ENCODE data around the gene RND2. TPM values are rescaled to one million over a fixed set of nuclear protein-coding genes. Genes with fewer than 3 reads are reported as not detected.
"Not testable (repeated sequence)": the region's sequence is repeated elsewhere in the genome, so short reads cannot be mapped to it uniquely, and the experiment has no call there.

RND2 gene, protein sequence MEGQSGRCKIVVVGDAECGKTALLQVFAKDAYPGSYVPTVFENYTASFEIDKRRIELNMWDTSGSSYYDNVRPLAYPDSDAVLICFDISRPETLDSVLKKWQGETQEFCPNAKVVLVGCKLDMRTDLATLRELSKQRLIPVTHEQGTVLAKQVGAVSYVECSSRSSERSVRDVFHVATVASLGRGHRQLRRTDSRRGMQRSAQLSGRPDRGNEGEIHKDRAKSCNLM
- 1 to 10 TPM; 1.5 to 4.5 (median 2.5) TPM for total RNA-seq

DNA sequence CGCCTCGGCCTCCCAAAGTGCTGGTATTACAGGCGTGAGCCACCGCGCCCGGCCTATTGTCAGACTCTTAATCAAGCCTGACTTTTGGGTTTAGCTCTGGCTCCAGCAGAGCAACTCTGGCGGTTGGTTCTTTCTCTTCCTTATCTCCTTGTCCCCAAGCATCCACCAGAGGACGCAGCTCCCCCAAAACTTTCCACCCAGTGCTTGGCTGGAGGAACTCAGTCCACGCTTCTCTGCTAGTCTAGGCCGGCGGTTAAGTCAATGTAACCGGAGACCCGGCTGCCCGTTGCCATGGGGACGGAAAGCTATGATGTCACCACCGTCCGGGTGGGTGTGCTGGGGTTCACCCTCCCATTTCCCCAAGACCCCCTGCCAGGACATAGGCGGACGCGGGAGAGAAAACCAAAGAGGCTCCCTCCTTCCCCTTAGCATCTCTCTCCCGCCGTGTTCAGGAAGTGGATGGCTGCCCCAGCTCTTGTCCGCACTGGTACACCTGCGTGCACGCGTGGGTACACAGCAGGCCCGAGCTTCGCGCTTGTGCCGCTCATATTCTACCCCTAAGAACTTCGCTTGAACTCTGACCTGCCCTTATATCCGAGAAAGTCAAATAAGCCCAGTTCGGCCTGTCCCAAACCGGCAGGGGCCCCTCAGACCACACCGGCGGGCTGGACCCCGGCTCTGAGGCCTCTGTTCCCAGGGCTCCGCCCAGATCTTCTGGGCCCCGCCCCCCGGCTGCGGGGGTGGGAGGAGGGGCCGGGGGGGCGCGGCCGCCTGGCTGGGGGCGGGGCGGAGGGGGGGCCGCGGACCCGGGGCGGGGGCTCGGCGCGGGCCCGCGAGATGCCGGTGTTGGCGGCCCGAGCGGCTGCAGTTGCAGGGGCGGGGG is at the start of gene RND2:
Gene RND2 (plus strand): TSS at position 825 of the 883 bp plus-strand sequence. CDS start 117 bp downstream, outside the sequence.
- H3K36me3 ChIP-seq: no peaks in the 10 kb centered on the region
- H3K4me1 ChIP-seq: peaks cover 0 to 48% (median 19%) of the 10 kb centered on the region in 3 donors
- no peaks in the 10 kb centered on the region for H3K9me3 ChIP-seq
- H3K27ac ChIP-seq: peak within 1 kb of the TSS; percentile 25 to 84 (median 81)
- no peaks in the 10 kb centered on the region for H3K27me3 ChIP-seq
- H3K4me3 ChIP-seq: peak within 1 kb of the TSS; percentile 39 to 63
- WGBS, 2 donors (ENCODE audit: low coverage in 1 of 2): 0% methylated on average over 5 to 17 of the region's 61 CpGs
- TF ChIP-seq POLR2A (IDR thresholded peaks at IDR 0.05): peak in 1 of 2 donors; percentile 34
- TF ChIP-seq EP300 (IDR thresholded peaks at IDR 0.05): no peak
- TF ChIP-seq POLR2AphosphoS5 (IDR thresholded peaks at IDR 0.05): peak; percentile 39
- TF ChIP-seq, protein P1, sequence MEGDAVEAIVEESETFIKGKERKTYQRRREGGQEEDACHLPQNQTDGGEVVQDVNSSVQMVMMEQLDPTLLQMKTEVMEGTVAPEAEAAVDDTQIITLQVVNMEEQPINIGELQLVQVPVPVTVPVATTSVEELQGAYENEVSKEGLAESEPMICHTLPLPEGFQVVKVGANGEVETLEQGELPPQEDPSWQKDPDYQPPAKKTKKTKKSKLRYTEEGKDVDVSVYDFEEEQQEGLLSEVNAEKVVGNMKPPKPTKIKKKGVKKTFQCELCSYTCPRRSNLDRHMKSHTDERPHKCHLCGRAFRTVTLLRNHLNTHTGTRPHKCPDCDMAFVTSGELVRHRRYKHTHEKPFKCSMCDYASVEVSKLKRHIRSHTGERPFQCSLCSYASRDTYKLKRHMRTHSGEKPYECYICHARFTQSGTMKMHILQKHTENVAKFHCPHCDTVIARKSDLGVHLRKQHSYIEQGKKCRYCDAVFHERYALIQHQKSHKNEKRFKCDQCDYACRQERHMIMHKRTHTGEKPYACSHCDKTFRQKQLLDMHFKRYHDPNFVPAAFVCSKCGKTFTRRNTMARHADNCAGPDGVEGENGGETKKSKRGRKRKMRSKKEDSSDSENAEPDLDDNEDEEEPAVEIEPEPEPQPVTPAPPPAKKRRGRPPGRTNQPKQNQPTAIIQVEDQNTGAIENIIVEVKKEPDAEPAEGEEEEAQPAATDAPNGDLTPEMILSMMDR (IDR thresholded peaks at IDR 0.05): peak in 3 of 4 experiments; percentile 83 to 88 (median 86)
- ATAC-seq: peak; percentile 76

DNA sequence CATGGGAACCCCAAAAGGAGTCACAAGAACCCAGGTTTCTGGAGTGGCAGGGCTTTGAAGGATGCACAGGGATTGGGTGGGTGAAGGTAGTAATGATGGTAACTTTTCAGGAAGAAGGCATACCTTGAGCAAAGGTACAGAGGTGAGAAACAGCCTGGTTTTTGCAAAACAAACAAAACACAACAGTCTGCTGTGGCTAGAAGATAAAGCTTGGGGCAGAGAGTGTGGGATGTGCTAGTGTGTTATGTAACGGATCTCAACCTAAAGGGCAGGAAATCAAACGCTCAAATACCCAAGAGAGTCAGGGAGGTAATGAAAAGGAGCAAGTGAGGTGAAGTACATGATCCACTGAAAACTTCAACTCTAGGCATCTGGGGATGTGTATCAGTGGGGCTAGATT is 49.8 kb upstream of the RND2 start:
- Histone ChIP-seq H3K27me3 (no peaks in the 10 kb centered on the region), H3K4me1 (peaks cover 0 to 14% (median 3%) of the 10 kb centered on the region in 3 donors), H3K4me3 (no peak overlapping the region), H3K27ac (no peak overlapping the region), H3K36me3 (no peaks in the 10 kb centered on the region), H3K9me3 (no peaks in the 10 kb centered on the region)
- 17 to 45% methylated on average over 2 of the region's 2 CpGs for WGBS, 2 donors (ENCODE audit: low coverage in 1 of 2)
- no peak for ATAC-seq
- TF ChIP-seq, protein P1 (IDR thresholded peaks at IDR 0.05): no peak
- TF ChIP-seq POLR2A (IDR thresholded peaks at IDR 0.05) (no peak), EP300 (IDR thresholded peaks at IDR 0.05) (no peak), POLR2AphosphoS5 (IDR thresholded peaks at IDR 0.05) (no peak)

DNA sequence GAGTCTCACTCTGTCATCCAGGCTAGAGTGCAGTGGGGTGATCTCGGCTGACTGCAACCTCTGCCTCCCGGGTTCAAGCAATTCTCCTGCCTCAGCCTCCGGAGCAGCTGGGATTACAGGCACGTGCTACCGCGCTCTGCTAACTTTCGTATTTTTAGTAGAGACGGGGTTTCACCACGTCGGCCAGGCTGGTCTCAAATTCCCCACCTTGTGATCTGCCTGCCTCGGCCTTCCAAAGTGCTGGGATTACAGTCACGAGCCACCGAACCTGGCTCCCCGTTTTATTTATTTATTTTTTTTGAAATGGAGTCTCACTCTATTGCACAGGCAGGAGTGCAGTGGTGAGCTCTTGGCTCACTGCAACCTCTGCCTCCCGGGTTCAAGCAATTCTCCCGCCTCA is 49.3 kb upstream of the RND2 start:
- 82 to 97% methylated on average over 7 to 15 of the region's 16 CpGs for WGBS, 2 donors (ENCODE audit: low coverage in 1 of 2)
- not testable (repeated sequence) for H3K27ac ChIP-seq, ATAC-seq

DNA sequence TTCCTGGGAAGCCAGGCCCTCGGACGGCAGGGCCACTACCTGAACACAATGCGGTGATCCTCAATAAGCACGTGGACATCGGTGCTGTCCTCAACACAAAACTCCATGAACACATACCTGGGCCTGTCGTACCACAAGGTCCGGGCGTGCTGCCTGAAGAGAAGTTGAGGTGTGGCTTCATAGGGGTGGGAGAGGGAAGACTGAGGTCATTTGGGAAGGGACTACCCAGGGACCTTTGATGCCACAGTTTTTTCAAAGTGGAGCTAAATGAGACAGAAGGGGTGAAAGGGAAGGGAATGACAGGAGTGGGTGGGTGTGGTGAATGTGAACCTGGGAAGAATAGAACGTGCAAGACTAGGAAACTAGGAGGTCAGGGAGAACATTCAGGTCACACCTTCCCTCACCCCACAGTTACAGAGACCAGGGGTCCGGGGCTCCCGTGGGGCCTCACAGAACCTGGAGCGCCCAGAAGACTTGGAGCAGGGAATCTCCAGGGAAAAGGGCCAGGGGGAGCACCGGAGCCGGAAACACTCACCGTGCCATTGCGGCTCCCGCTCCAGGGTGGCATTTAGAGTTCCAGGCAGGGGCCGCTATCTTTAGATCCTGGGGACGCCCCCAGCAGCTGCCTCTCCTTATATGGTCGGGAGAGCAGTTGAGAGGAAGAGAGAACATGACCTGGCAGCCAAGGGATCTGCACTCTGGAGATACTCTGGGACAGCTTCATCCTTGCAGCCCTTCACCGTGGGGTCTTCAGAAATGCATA is 45.3 kb upstream of the RND2 start, which contains the start of gene PTGES3L:
Gene PTGES3L (minus strand): TSS at position 570 of the 763 bp plus-strand sequence. CDS start 27 bp downstream, at position 543.
- Histone ChIP-seq H3K27me3 (no peaks in the 10 kb centered on the region), H3K36me3 (peaks cover 0 to 12% of the 10 kb centered on the region in 2 donors), H3K9me3 (no peaks in the 10 kb centered on the region), H3K4me3 (peak within 1 kb of the TSS; percentile 72 to 98), H3K4me1 (peaks cover 0 to 31% (median 11%) of the 10 kb centered on the region in 3 donors), H3K27ac (peak within 1 kb of the TSS; percentile 35 to 92 (median 86))
- no peak for TF ChIP-seq EP300 (IDR thresholded peaks at IDR 0.05)
- TF ChIP-seq, protein P1 (IDR thresholded peaks at IDR 0.05): peak in 1 of 4 experiments; percentile 3
- TF ChIP-seq POLR2AphosphoS5 (IDR thresholded peaks at IDR 0.05): peak; percentile 53
- peak; percentile 74 for ATAC-seq
- WGBS, 2 donors (ENCODE audit: low coverage in 1 of 2): 2 to 26% methylated on average over 6 to 18 of the region's 21 CpGs

More for the DNA sequence above, 49.3 kb upstream of the RND2 start:
- not testable (repeated sequence) for H3K27me3 ChIP-seq, H3K4me3 ChIP-seq, H3K9me3 ChIP-seq, H3K36me3 ChIP-seq
- H3K4me1 ChIP-seq: peaks cover 0 to 14% (median 3%) of the 10 kb centered on the region in 3 donors

Data from gastroesophageal sphincter (tissue), 4 donors.